ENCODE data around the gene THBS4.

The THBS4 gene

DNA sequence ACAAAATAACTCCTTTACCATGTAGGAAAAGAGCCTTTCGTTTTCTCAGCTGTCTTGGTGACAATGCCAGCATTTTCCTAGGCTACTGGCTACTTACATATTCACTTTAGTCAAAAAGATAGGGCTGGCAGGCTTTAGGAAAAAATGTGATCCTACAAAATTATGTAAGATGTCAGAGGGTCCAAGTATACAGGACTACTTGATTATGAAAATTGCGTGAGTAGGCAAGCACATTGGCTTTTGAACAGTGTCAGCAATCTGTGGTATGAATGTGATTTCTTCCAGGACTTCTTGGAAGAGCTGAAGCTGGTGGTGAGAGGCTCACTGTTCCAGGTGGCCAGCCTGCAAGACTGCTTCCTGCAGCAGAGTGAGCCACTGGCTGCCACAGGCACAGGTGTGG, 22.8 kb downstream of the THBS4 start:
- Mint-ChIP-seq H3K4me1 (ENCODE audit: low read depth in 2 of 2) (no peaks in the 10 kb centered on the region), H3K36me3 (ENCODE audit: insufficient read depth) (no peaks in the 10 kb centered on the region), H3K27ac (no peak overlapping the region), H3K4me3 (no peak overlapping the region), H3K9me3 (no peaks in the 10 kb centered on the region), H3K27me3 (peaks cover 8 to 16% of the 10 kb centered on the region in 2 donors)
- DNase-seq, result no peak
- no peak for ATAC-seq (replicated peaks)

- DNase-seq, result no peak
- peaks cover 8 to 9% of the 10 kb centered on the region in 2 donors for H3K27me3 Mint-ChIP-seq
- no peak overlapping the region for H3K4me3 Mint-ChIP-seq
- no peak overlapping the region for H3K27ac Mint-ChIP-seq
- ATAC-seq (replicated peaks), result no peak
- H3K36me3 Mint-ChIP-seq (ENCODE audit: insufficient read depth), result no peaks in the 10 kb centered on the region
- no peaks in the 10 kb centered on the region for H3K4me1 Mint-ChIP-seq (ENCODE audit: low read depth in 2 of 2)
- H3K9me3 Mint-ChIP-seq, result no peaks in the 10 kb centered on the region
Measured at GRCh38 chr5:80059354-80059980, 24.3 kb downstream of the THBS4 start.

DNA sequence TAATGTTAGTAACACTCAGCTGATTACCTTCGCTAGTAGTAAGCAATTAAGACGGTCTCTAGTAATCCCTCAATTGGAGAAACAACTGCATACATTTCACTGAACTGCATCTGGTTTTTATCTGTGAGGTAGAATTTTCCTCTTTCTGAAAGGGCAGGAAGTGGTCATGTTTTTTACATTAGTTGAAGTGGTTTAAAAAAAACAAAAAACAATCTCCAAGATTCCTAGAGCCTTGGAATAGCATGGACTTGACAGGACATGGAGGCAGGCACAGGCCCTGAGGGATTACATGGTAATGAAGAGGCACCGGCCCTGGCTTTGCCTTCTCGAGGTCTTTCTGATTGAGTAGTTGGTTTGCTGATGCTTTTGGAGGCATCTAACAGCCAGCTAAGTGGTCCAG, 25.8 kb downstream of the THBS4 start:
- H3K9me3 Mint-ChIP-seq, result no peaks in the 10 kb centered on the region
- H3K4me1 Mint-ChIP-seq (ENCODE audit: low read depth in 2 of 2), result no peaks in the 10 kb centered on the region
- no peak overlapping the region for H3K4me3 Mint-ChIP-seq
- no peak overlapping the region for H3K27ac Mint-ChIP-seq
- ATAC-seq (replicated peaks), result no peak
- no peak for DNase-seq
- peaks cover under 1 to 2% of the 10 kb centered on the region in 2 donors for H3K27me3 Mint-ChIP-seq
- H3K36me3 Mint-ChIP-seq (ENCODE audit: insufficient read depth), result no peaks in the 10 kb centered on the region

DNA sequence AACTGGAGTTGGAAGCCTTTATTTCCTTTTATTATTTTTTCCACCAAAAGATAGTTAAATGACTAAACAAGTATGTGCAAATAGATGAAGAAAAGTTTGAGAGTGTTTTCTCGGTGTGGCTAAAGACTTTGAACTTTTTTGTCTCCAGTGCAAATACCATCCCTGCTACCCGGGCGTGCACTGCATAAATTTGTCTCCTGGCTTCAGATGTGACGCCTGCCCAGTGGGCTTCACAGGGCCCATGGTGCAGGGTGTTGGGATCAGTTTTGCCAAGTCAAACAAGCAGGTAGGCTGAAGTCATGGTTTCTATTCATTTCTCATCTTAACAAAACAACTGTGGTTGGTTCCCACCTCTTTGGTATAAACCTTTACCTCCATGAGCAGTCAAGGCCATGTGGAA, 26.4 kb downstream of the THBS4 start:
- ATAC-seq (replicated peaks), result no peak
- no peaks in the 10 kb centered on the region for H3K9me3 Mint-ChIP-seq

DNA sequence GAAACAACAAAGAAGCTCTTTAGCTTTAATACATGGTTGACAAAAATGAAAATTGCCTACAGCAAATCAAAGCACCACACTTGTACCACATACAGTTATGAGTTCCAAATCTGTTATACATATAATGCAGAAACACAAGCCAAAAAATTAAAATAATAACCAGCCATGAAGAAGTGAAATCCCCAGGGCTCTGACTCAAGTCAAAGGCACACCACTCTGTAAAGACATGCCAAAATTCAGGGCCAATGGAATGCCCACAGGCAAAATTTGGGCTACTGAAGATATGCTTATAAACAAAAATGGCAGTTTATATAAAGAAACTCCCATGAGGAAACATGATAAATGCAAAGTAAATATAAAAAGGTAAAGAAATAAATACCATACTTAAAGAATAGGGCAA, 29.0 kb downstream of the THBS4 start:
- ATAC-seq (replicated peaks), result no peak
- no peak for DNase-seq
- H3K4me1 Mint-ChIP-seq (ENCODE audit: low read depth in 2 of 2), result no peaks in the 10 kb centered on the region
- H3K36me3 Mint-ChIP-seq (ENCODE audit: insufficient read depth), result no peaks in the 10 kb centered on the region
- H3K9me3 Mint-ChIP-seq, result no peaks in the 10 kb centered on the region
- no peaks in the 10 kb centered on the region for H3K27me3 Mint-ChIP-seq
- H3K27ac Mint-ChIP-seq, result no peak overlapping the region
- H3K4me3 Mint-ChIP-seq, result no peak overlapping the region

More for the DNA sequence above, 26.4 kb downstream of the THBS4 start:
- H3K4me1 Mint-ChIP-seq (ENCODE audit: low read depth in 2 of 2), result no peaks in the 10 kb centered on the region
- no peaks in the 10 kb centered on the region for H3K27me3 Mint-ChIP-seq
- H3K36me3 Mint-ChIP-seq (ENCODE audit: insufficient read depth), result no peaks in the 10 kb centered on the region
- H3K27ac Mint-ChIP-seq, result no peak overlapping the region
- DNase-seq, result no peak
- no peak overlapping the region for H3K4me3 Mint-ChIP-seq

GRCh38 chr5:80067016-80067415, 31.9 kb downstream of the THBS4 start:
- H3K27ac Mint-ChIP-seq, result no peak overlapping the region
- H3K36me3 Mint-ChIP-seq (ENCODE audit: insufficient read depth), result no peaks in the 10 kb centered on the region
- no peak for ATAC-seq (replicated peaks)
- peaks cover 0 to 2% of the 10 kb centered on the region in 2 donors for H3K4me1 Mint-ChIP-seq (ENCODE audit: low read depth in 2 of 2)
- H3K27me3 Mint-ChIP-seq, result no peaks in the 10 kb centered on the region
- no peaks in the 10 kb centered on the region for H3K9me3 Mint-ChIP-seq
- DNase-seq, result no peak
- no peak overlapping the region for H3K4me3 Mint-ChIP-seq

- no peak overlapping the region for H3K4me3 Mint-ChIP-seq
- H3K4me1 Mint-ChIP-seq (ENCODE audit: low read depth in 2 of 2), result peaks cover 0 to 2% of the 10 kb centered on the region in 2 donors
- no peaks in the 10 kb centered on the region for H3K36me3 Mint-ChIP-seq (ENCODE audit: insufficient read depth)
- H3K9me3 Mint-ChIP-seq, result no peaks in the 10 kb centered on the region
- DNase-seq (no peak), ATAC-seq (replicated peaks) (no peak)
- no peaks in the 10 kb centered on the region for H3K27me3 Mint-ChIP-seq
- no peak overlapping the region for H3K27ac Mint-ChIP-seq
Measured at GRCh38 chr5:80067531-80068245, 32.5 kb downstream of the THBS4 start.

GRCh38 chr5:80068246-80068636, 33.1 kb downstream of the THBS4 start:
- no peaks in the 10 kb centered on the region for H3K9me3 Mint-ChIP-seq
- DNase-seq, result no peak
- no peak for ATAC-seq (replicated peaks)
- H3K27ac Mint-ChIP-seq, result no peak overlapping the region
- H3K36me3 Mint-ChIP-seq (ENCODE audit: insufficient read depth), result no peaks in the 10 kb centered on the region
- no peaks in the 10 kb centered on the region for H3K27me3 Mint-ChIP-seq
- peaks cover 0 to 2% of the 10 kb centered on the region in 2 donors for H3K4me1 Mint-ChIP-seq (ENCODE audit: low read depth in 2 of 2)
- H3K4me3 Mint-ChIP-seq, result no peak overlapping the region

DNA sequence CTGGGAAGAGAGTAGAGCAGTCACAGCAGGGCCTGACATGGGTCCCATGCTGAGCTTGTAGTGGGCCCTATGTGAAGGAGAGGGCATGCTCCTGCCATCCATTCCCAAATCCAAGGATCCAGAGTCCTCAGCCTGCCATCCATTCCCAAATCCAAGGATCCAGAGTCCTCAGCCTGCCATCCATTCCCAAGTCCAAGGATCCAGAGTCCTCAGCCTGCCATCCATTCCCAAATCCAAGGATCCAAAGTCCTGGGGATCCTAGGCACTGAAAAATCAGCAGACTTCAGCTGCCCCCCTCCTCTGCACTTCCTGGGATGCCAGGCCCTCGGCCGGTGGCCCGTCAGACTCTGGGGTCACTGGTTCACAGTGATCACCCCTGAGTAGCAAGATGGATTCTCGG, 33.6 kb downstream of the THBS4 start:
- H3K9me3 Mint-ChIP-seq, result no peaks in the 10 kb centered on the region
- no peaks in the 10 kb centered on the region for H3K36me3 Mint-ChIP-seq (ENCODE audit: insufficient read depth)
- no peak overlapping the region for H3K27ac Mint-ChIP-seq
- H3K4me3 Mint-ChIP-seq, result no peak overlapping the region
- ATAC-seq (replicated peaks) (no peak), DNase-seq (no peak)
- no peaks in the 10 kb centered on the region for H3K27me3 Mint-ChIP-seq
- peaks cover 0 to 2% of the 10 kb centered on the region in 2 donors for H3K4me1 Mint-ChIP-seq (ENCODE audit: low read depth in 2 of 2)

- Mint-ChIP-seq H3K36me3 (ENCODE audit: insufficient read depth) (no peaks in the 10 kb centered on the region), H3K9me3 (no peaks in the 10 kb centered on the region), H3K27me3 (no peaks in the 10 kb centered on the region), H3K4me1 (ENCODE audit: low read depth in 2 of 2) (peaks cover 0 to 2% of the 10 kb centered on the region in 2 donors), H3K27ac (no peak overlapping the region), H3K4me3 (no peak overlapping the region)
- DNase-seq, result no peak
- ATAC-seq (replicated peaks), result no peak
Measured at GRCh38 chr5:80069251-80069800, 34.2 kb downstream of the THBS4 start.

- Mint-ChIP-seq H3K27ac (no peak overlapping the region), H3K4me3 (no peak overlapping the region), H3K27me3 (no peaks in the 10 kb centered on the region), H3K9me3 (no peaks in the 10 kb centered on the region), H3K4me1 (ENCODE audit: low read depth in 2 of 2) (peaks cover 0 to 2% of the 10 kb centered on the region in 2 donors), H3K36me3 (ENCODE audit: insufficient read depth) (no peaks in the 10 kb centered on the region)
- ATAC-seq (replicated peaks), result no peak
- DNase-seq, result no peak
Measured at GRCh38 chr5:80069918-80070318, 34.8 kb downstream of the THBS4 start.

DNA sequence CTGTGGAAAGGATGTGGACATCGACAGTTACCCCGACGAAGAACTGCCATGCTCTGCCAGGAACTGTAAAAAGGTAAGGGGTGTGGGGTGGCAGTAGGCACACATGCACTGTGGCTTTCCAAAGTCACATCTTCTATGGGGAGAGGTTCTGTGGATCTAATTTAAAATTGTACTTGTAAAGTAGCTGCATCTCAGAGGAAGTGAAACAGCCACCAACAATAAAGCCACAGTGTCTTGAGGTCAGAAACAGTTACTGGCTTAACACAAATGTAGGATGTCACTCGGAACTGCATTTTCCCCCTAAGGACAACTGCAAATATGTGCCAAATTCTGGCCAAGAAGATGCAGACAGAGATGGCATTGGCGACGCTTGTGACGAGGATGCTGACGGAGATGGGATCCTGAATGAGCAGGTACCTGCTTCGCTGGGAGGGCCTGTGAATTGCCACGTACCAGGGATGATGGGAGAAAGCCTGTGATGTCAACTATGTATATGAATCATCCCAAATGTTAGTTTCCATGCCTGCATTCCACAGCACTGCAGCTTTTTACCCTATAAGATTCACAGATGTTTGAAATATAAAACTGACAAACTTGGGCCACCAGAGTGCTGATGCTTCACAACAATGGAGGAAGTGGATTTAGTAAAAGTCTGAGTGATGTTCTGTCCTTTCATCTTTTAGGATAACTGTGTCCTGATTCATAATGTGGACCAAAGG, 35.3 kb downstream of the THBS4 start:
- no peak for DNase-seq
- peak overlapping the region in 1 of 2 donors; percentile 62 for H3K27ac Mint-ChIP-seq
- no peaks in the 10 kb centered on the region for H3K9me3 Mint-ChIP-seq
- no peak overlapping the region for H3K4me3 Mint-ChIP-seq
- H3K27me3 Mint-ChIP-seq, result no peaks in the 10 kb centered on the region
- peaks cover 0 to 2% of the 10 kb centered on the region in 2 donors for H3K4me1 Mint-ChIP-seq (ENCODE audit: low read depth in 2 of 2)
- no peaks in the 10 kb centered on the region for H3K36me3 Mint-ChIP-seq (ENCODE audit: insufficient read depth)
- ATAC-seq (replicated peaks), result no peak

- DNase-seq (no peak), ATAC-seq (replicated peaks) (no peak)
- no peak overlapping the region for H3K4me3 Mint-ChIP-seq
- no peaks in the 10 kb centered on the region for H3K27me3 Mint-ChIP-seq
- peaks cover 0 to 2% of the 10 kb centered on the region in 2 donors for H3K4me1 Mint-ChIP-seq (ENCODE audit: low read depth in 2 of 2)
- no peaks in the 10 kb centered on the region for H3K9me3 Mint-ChIP-seq
- no peak overlapping the region for H3K27ac Mint-ChIP-seq
- H3K36me3 Mint-ChIP-seq (ENCODE audit: insufficient read depth), result no peaks in the 10 kb centered on the region
Measured at GRCh38 chr5:80071510-80072021, 36.4 kb downstream of the THBS4 start.
